Measurements from ENCODE around the gene SIM2. TPM values are rescaled to one million over a fixed set of nuclear protein-coding genes. Genes with fewer than 3 reads are reported as not detected.

The SIM2 gene
- total RNA-seq, 1 donor from 2014 or later = not detected

GRCh38 chr21:36788120-36788638 lies 89.3 kb downstream of the SIM2 start:
- Histone ChIP-seq H3K27me3 (ENCODE audit: low read depth) (no peaks in the 10 kb centered on the region), H3K4me3 (no peak overlapping the region), H3K9me3 (replicated peaks) (no peaks in the 10 kb centered on the region), H3K4me1 (peaks cover 30% of the 10 kb centered on the region), H3K27ac (replicated peaks) (no peak overlapping the region), H3K36me3 (no peaks in the 10 kb centered on the region)
- no peak for DNase-seq
- intact Hi-C loops (cut with micrococcal nuclease) = no loop called here
- no peak for TF ChIP-seq CTCF (IDR thresholded peaks at IDR 0.05; ENCODE audit: borderline replicate concordance)

- DNase-seq = no peak
- intact Hi-C loops (cut with micrococcal nuclease) = no loop called here
- Histone ChIP-seq H3K36me3 (no peaks in the 10 kb centered on the region), H3K9me3 (replicated peaks) (peaks cover under 1% of the 10 kb centered on the region), H3K4me3 (no peak overlapping the region), H3K4me1 (peaks cover 15% of the 10 kb centered on the region), H3K27me3 (ENCODE audit: low read depth) (no peaks in the 10 kb centered on the region), H3K27ac (replicated peaks) (no peak overlapping the region)
- TF ChIP-seq CTCF (IDR thresholded peaks at IDR 0.05; ENCODE audit: borderline replicate concordance) = no peak
These were observed 91.7 kb downstream of the SIM2 start for GRCh38 chr21:36790616-36791015.

GRCh38 chr21:36791180-36791579 lies 92.3 kb downstream of the SIM2 start:
- no peak for DNase-seq
- Histone ChIP-seq H3K4me3 (no peak overlapping the region), H3K9me3 (replicated peaks) (peaks cover 6% of the 10 kb centered on the region), H3K27ac (replicated peaks) (no peak overlapping the region), H3K36me3 (no peaks in the 10 kb centered on the region), H3K4me1 (peaks cover 10% of the 10 kb centered on the region), H3K27me3 (ENCODE audit: low read depth) (no peaks in the 10 kb centered on the region)
- intact Hi-C loops (cut with micrococcal nuclease) = no loop called here
- TF ChIP-seq CTCF (IDR thresholded peaks at IDR 0.05; ENCODE audit: borderline replicate concordance) = no peak

GRCh38 chr21:36791695-36792470 lies 93.0 kb downstream of the SIM2 start:
- no peak for TF ChIP-seq CTCF (IDR thresholded peaks at IDR 0.05; ENCODE audit: borderline replicate concordance)
- H3K4me1 ChIP-seq = peaks cover 10% of the 10 kb centered on the region
- H3K4me3 ChIP-seq = peak overlapping the region; percentile 38
- no peaks in the 10 kb centered on the region for H3K27me3 ChIP-seq (ENCODE audit: low read depth)
- H3K27ac ChIP-seq (replicated peaks) = no peak overlapping the region
- H3K36me3 ChIP-seq = no peaks in the 10 kb centered on the region
- peaks cover 13% of the 10 kb centered on the region for H3K9me3 ChIP-seq (replicated peaks)
- peak; percentile 25 for DNase-seq
- intact Hi-C loops (cut with micrococcal nuclease) = no loop called here

- Histone ChIP-seq H3K27me3 (ENCODE audit: low read depth) (no peaks in the 10 kb centered on the region), H3K4me1 (peaks cover 10% of the 10 kb centered on the region), H3K27ac (replicated peaks) (no peak overlapping the region), H3K4me3 (peak overlapping the region; percentile 38), H3K36me3 (no peaks in the 10 kb centered on the region), H3K9me3 (replicated peaks) (peaks cover 20% of the 10 kb centered on the region)
- intact Hi-C loops (cut with micrococcal nuclease) = no loop called here
- DNase-seq = no peak
- TF ChIP-seq CTCF (IDR thresholded peaks at IDR 0.05; ENCODE audit: borderline replicate concordance) = no peak
These were observed 93.6 kb downstream of the SIM2 start for GRCh38 chr21:36792505-36792967.

All from left ventricle myocardium inferior (tissue), 1 donor.